Upper lobe of left lung (tissue), 6 donors: ENCODE measurements around the gene ZMYM3. TPM values are rescaled to one million over a fixed set of nuclear protein-coding genes. Genes with fewer than 3 reads are reported as not detected.

Source experiments
- ATAC-seq, 2 donors: fragments of 200-7000 bp; cut with Tn5 transposase; one replicate each; pipeline ENCODE4 v1.9.1; 2022; ENCODE audit warnings: mild to moderate bottlenecking in 2 of 2, moderate library complexity in 2 of 2; ENCODE audit not compliant: low FRiP score in 2 of 2
- DNase-seq, 2 donors: peaks; one replicate each; pipeline ENCODE4 v3.0.0-alpha.2; 2019 to 2020
- H3K27ac ChIP-seq, 4 donors: fragments of 200-600 bp; sonication (generic); one replicate each; pipeline ENCODE4 v1.5.1; 2016 to 2019
- H3K27me3 ChIP-seq, 4 donors: fragments of 200-600 bp; sonication (generic); one replicate each; pipeline ENCODE4 v1.5.1; 2017 to 2019
- H3K36me3 ChIP-seq, 4 donors: fragments of 200-600 bp; sonication (generic); one replicate each; pipeline ENCODE4 v1.5.1; 2016 to 2019
- H3K4me1 ChIP-seq, 4 donors: fragments of 200-600 bp; sonication (generic); one replicate each; pipeline ENCODE4 v1.5.1; 2018 to 2019
- H3K4me3 ChIP-seq, 4 donors: fragments of 200-600 bp; sonication (generic); one replicate each; pipeline ENCODE4 v1.5.1; 2017 to 2019; ENCODE audit warnings: mild to moderate bottlenecking in 2 of 4, moderate library complexity in 1 of 4
- H3K9me3 ChIP-seq, 4 donors: fragments of 200-600 bp; sonication (generic); one replicate each; pipeline ENCODE4 v1.5.1; 2018 to 2019
- EP300 ChIP-seq, 4 donors: sonication (generic); formaldehyde crosslinking; IDR thresholded peaks; one replicate each; pipeline ENCODE4 v1.5.1; 2017; ENCODE audit warnings: antibody characterized with exemption in 4 of 4, control low read depth in 2 of 4
- POLR2A ChIP-seq, 4 donors: fragments of 450-650 bp; IDR thresholded peaks; one replicate each; pipeline ENCODE4 v1.5.1; 2016 to 2017; ENCODE audit warnings: antibody characterized with exemption in 4 of 4, mild to moderate bottlenecking in 2 of 4
- POLR2AphosphoS5 ChIP-seq, 2 donors: sonication (generic); formaldehyde crosslinking; IDR thresholded peaks; one replicate each; pipeline ENCODE4 v1.5.1; 2017; ENCODE audit warnings: antibody characterized with exemption in 2 of 2
- WGBS, 2 donors: methylation state at CpG; one replicate each; pipeline ENCODE4 v1.1.5; 2017 to 2018; 5-methylcytosine and 5-hydroxymethylcytosine counted together
- total RNA-seq, 6 donors: library from RNA; depleted of rRNA in 4 of 6; stranded (reverse); fragments of >200 nt in 4 of 6; gene quantifications; one replicate each; pipeline versions ENCODE4 v1.1.0 to v1.2.1, GENCODE V29; 2016 to 2021
- TF ChIP-seq, protein P1 (sequence below), 6 experiments: fragments of 450-650 bp in 4 of 6; fragments of 200-600 bp in 2 of 6; sonication (generic) in 2 of 6; IDR thresholded peaks; one replicate each; pipeline ENCODE4 v1.5.1; 2016 to 2019; ENCODE audit warnings: antibody characterized with exemption in 6 of 6
- donor health status: DM: no; HTN: no; CAD: no; lungs with moderate emphysema.
- donor health status: DM: no; HTN: yes; CAD: no; lungs with severe emphysema.

The ZMYM3 gene
- total RNA-seq, 6 donors from 2014 or later = 12.8 to 32.5 (median 21.6) TPM

DNA sequence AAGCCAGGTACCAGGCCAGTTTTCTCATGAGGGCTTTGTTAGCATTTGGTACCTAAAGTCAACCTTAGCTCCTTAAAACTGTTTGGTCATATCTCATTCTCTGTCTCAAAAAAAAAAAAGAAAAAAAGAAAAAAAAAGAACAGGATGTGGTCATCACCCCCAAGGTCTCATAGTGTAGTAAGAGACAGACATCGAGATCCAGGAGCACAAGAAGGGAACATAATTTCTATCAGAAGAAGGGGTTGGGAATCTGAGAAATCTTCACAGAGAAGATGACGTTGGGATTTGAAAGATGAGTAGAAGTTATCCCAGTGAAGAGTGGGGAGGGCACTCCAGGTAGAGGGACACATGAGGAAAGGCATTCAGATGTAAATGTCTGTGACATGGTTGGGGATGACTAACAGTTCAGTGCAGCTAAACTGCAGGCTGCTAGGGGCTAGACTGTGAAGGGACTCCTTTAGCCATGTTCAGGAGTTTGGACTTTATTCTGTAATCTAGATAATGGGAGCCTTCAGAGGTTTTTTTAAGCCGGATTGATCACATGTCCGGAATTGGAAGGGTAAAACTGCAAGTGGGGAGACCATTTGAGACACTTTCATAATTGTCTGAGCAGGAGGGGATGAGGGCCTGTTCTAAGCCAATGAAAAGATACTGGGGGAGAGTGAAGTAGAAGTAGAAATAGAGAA lies 57.8 kb downstream of the ZMYM3 start:
- Histone ChIP-seq H3K9me3 (no peaks in the 10 kb centered on the region), H3K27ac (no peak overlapping the region), H3K36me3 (no peaks in the 10 kb centered on the region), H3K27me3 (no peaks in the 10 kb centered on the region), H3K4me1 (no peaks in the 10 kb centered on the region), H3K4me3 (peak overlapping the region in 2 of 4 donors; percentile 4 to 36)
- no peak for TF ChIP-seq POLR2A (IDR thresholded peaks at IDR 0.05)
- TF ChIP-seq POLR2AphosphoS5 (IDR thresholded peaks at IDR 0.05) = no peak
- TF ChIP-seq, protein P1, sequence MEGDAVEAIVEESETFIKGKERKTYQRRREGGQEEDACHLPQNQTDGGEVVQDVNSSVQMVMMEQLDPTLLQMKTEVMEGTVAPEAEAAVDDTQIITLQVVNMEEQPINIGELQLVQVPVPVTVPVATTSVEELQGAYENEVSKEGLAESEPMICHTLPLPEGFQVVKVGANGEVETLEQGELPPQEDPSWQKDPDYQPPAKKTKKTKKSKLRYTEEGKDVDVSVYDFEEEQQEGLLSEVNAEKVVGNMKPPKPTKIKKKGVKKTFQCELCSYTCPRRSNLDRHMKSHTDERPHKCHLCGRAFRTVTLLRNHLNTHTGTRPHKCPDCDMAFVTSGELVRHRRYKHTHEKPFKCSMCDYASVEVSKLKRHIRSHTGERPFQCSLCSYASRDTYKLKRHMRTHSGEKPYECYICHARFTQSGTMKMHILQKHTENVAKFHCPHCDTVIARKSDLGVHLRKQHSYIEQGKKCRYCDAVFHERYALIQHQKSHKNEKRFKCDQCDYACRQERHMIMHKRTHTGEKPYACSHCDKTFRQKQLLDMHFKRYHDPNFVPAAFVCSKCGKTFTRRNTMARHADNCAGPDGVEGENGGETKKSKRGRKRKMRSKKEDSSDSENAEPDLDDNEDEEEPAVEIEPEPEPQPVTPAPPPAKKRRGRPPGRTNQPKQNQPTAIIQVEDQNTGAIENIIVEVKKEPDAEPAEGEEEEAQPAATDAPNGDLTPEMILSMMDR (IDR thresholded peaks at IDR 0.05) = no peak
- no peak for TF ChIP-seq EP300 (IDR thresholded peaks at IDR 0.05)
- no peak for ATAC-seq
- DNase-seq = no peak
- 54 to 58% methylated on average over 4 of the region's 4 CpGs for WGBS, 2 donors

DNA sequence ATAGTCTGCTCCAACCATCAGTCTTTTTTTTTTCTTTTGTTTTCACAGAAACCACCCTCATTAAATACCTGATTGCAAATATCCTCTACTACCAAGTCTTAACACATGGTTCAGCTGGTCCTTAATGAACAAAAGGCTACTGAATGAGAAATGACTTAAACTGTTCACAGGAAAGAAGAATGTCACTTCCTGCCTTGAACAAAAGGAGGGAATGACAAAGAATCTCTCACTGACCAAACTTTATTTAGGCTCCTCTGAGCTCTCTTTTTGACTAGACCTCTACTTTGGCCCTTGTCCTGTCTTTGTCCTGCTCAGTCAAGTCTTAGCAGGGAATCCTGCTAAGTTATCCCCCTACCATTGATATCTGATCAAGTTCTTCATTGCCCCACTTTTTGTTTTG lies 62.7 kb downstream of the ZMYM3 start:
- Histone ChIP-seq H3K27me3 (no peaks in the 10 kb centered on the region), H3K27ac (no peak overlapping the region), H3K36me3 (no peaks in the 10 kb centered on the region), H3K9me3 (no peaks in the 10 kb centered on the region), H3K4me3 (no peak overlapping the region), H3K4me1 (no peaks in the 10 kb centered on the region)
- no peak for TF ChIP-seq POLR2A (IDR thresholded peaks at IDR 0.05)
- TF ChIP-seq, protein P1 (IDR thresholded peaks at IDR 0.05) = no peak
- ATAC-seq = no peak
- no peak for DNase-seq

Other genes with a start within 250 kb of the ZMYM3 start
- 10 to 100 TPM; 26.2 to 67.4 (median 48.8) TPM for gene SNX12, start 185.8 kb downstream of the ZMYM3 start, total RNA-seq
- gene FOXO4, start 158.3 kb downstream of the ZMYM3 start, total RNA-seq = 10 to 100 TPM; 11.2 to 34.1 (median 24.0) TPM
- gene CXorf65, start 147.4 kb downstream of the ZMYM3 start, total RNA-seq = 1 to 10 TPM in 3 of 6 donors, not detected in 3; 1.0 to 3.6 (median 3.3) TPM
- 10 to 100 TPM; 20.7 to 43.8 (median 26.2) TPM for gene IL2RG, start 142.6 kb downstream of the ZMYM3 start, total RNA-seq
- 100 to 1,000 TPM in 1 of 6 donors, 10 to 100 TPM in 5; 21.7 to 188 (median 42.2) TPM for gene MED12, start 135.5 kb downstream of the ZMYM3 start, total RNA-seq
- gene NLGN3, start 109.3 kb downstream of the ZMYM3 start, total RNA-seq = 1 to 10 TPM in 1 of 6 donors, under 1 TPM in 4, not detected in 1; 0.20 to 1.0 (median 0.61) TPM
- 1 to 10 TPM in 3 of 6 donors, not detected in 3; 1.4 to 4.0 (median 2.7) TPM for gene GJB1, start 30.9 kb downstream of the ZMYM3 start, total RNA-seq
- 100 to 1,000 TPM; 210 to 294 (median 239) TPM for gene NONO, start 29.5 kb upstream of the ZMYM3 start, total RNA-seq
- 1 to 10 TPM in 3 of 6 donors, under 1 TPM in 2, not detected in 1; 0.67 to 3.2 (median 1.6) TPM for gene ITGB1BP2, start 47.6 kb upstream of the ZMYM3 start, total RNA-seq
- gene TAF1, start 112.2 kb upstream of the ZMYM3 start, total RNA-seq = 100 to 1,000 TPM in 1 of 6 donors, 10 to 100 TPM in 5; 29.3 to 307 (median 55.3) TPM